HCT116 (cell line): ENCODE data around the gene OR4D1. TPM values are rescaled to one million over a fixed set of nuclear protein-coding genes. Genes with fewer than 3 reads are reported as not detected.

ENCODE experiments used
- ATAC-seq: fragments of 200-7000 bp; cut with Tn5 transposase; 2 replicates; pipeline ENCODE4 v1.9.1; 2020; ENCODE audit warnings: mild to moderate bottlenecking, moderate library complexity
- BruUV-seq: library from RNA; stranded (reverse); fragments of 400-500 nt; replicated peaks from 2 replicates; lab custom pipeline; 2021; lab: Mats Ljungman, UMichigan
- CTCF ChIA-PET: fragments of 300-600 bp; sonication (Branson Sonifier 250); formaldehyde crosslinking; loops from one replicate; lab custom pipeline; 2021; ENCODE audit warnings: antibody characterized with exemption; lab: Charles Lee
- POLR2A ChIA-PET: fragments of 300-600, 350-600 bp; sonication (Branson Sonifier 250); formaldehyde crosslinking; loops from one replicate; lab custom pipeline; 2021; ENCODE audit warnings: antibody characterized with exemption; lab: Charles Lee
- RAD21 ChIA-PET, 2 experiments: fragments of 300-600 bp; sonication (Branson Sonifier 250); formaldehyde crosslinking; loops; one replicate each; lab custom pipeline; 2023; ENCODE audit warnings: low total read pairs in 2 of 2; ENCODE audit not compliant: uncharacterized antibody in 2 of 2, unreplicated experiment in 2 of 2, low non-redundant PET in 1 of 2; lab: Charles Lee
- DNase-seq: peaks from one replicate; pipeline ENCODE4 v3.0.0-alpha.2; 2010; ENCODE audit warnings: low read depth, low spot score
- H2AFZ ChIP-seq: fragments of 200-600 bp; shearing (Covaris generic), sonication (generic); 2 replicates; pipeline ENCODE4 v1.6.1; 2017; ENCODE audit warnings: low read depth, mixed run types, mixed read lengths, antibody characterized with exemption, low read length; ENCODE audit not compliant: poor library complexity, severe bottlenecking
- H3K27ac ChIP-seq: 2 replicates; pipeline ENCODE4 v1.5.1; 2012; ENCODE audit warnings: low read depth, low read length
- H3K27me3 ChIP-seq: fragments of 200-600 bp; sonication (generic); 2 replicates; pipeline ENCODE4 v1.6.1; 2016; ENCODE audit warnings: mixed run types, low read length, mixed read lengths; ENCODE audit not compliant: insufficient read depth
- H3K36me3 ChIP-seq, 2 experiments: fragments of 200-500 bp in 1 of 2; fragments of 200-600 bp in 1 of 2; sonication (Bioruptor generic) in 1 of 2; sonication (generic) in 1 of 2; 2 replicates each; pipeline versions ENCODE4 v1.5.1 to v1.6.1; 2014 to 2016; ENCODE audit warnings: low read length in 2 of 2, inconsistent platforms in 1 of 2, mixed read lengths in 1 of 2, mixed run types in 1 of 2; ENCODE audit not compliant: insufficient read depth in 2 of 2, control insufficient read depth in 1 of 2
- H3K4me1 ChIP-seq, 2 experiments: fragments of 200-600 bp in 1 of 2; sonication (generic) in 1 of 2; 2 replicates each; pipeline versions ENCODE4 v1.5.1 to v1.6.1; 2012 to 2017; ENCODE audit warnings: low read length in 2 of 2, inconsistent platforms in 1 of 2, mild to moderate bottlenecking in 1 of 2, mixed read lengths in 1 of 2, mixed run types in 1 of 2, moderate library complexity in 1 of 2; ENCODE audit not compliant: insufficient read depth in 2 of 2, control insufficient read depth in 1 of 2
- H3K4me2 ChIP-seq: fragments of 200-600 bp; sonication (generic); 2 replicates; pipeline ENCODE4 v1.6.1; 2017; ENCODE audit warnings: mixed run types, low read length, mixed read lengths
- H3K4me3 ChIP-seq, 2 experiments: fragments of 200-600 bp in 1 of 2; sonication (generic) in 1 of 2; replicated peaks in 1 of 2; 2 replicates each; pipeline ENCODE4 v1.5.1; 2011 to 2016; ENCODE audit warnings: low read length in 2 of 2, control low read depth in 1 of 2, low read depth in 1 of 2, mild to moderate bottlenecking in 1 of 2, mixed read lengths in 1 of 2, mixed run types in 1 of 2
- H3K79me2 ChIP-seq: fragments of 200-600 bp; sonication (generic); 2 replicates; pipeline ENCODE4 v1.6.1; 2017; ENCODE audit warnings: mild to moderate bottlenecking, mixed run types, low read length, moderate library complexity, mixed read lengths; ENCODE audit not compliant: insufficient read depth
- H3K9ac ChIP-seq: fragments of 200-600 bp; sonication (generic); 2 replicates; pipeline ENCODE4 v1.6.1; 2016; ENCODE audit warnings: low read length, mixed read lengths
- H3K9me2 ChIP-seq: fragments of 200-600 bp; sonication (generic), shearing (Covaris generic); 2 replicates; pipeline ENCODE4 v1.6.1; 2017; ENCODE audit warnings: mixed run types, mild to moderate bottlenecking, moderate library complexity; ENCODE audit not compliant: insufficient read depth
- H3K9me3 ChIP-seq, 2 experiments: fragments of 200-500 bp in 1 of 2; fragments of 200-600 bp in 1 of 2; sonication (Bioruptor generic) in 1 of 2; sonication (generic) in 1 of 2; 2 replicates each; pipeline ENCODE4 v1.6.1; 2014 to 2017; ENCODE audit warnings: low read length in 2 of 2, mixed read lengths in 2 of 2, inconsistent platforms in 1 of 2, low read depth in 1 of 2, mild to moderate bottlenecking in 1 of 2, mixed run types in 1 of 2, moderate library complexity in 1 of 2; ENCODE audit not compliant: control insufficient read depth in 1 of 2, insufficient read depth in 1 of 2
- H4K20me1 ChIP-seq: fragments of 200-600 bp; sonication (generic), shearing (Covaris generic); 2 replicates; pipeline ENCODE4 v1.6.1; 2017; ENCODE audit warnings: mixed run types, mild to moderate bottlenecking, moderate library complexity; ENCODE audit not compliant: insufficient read depth
- CEBPB ChIP-seq: IDR thresholded peaks from 2 replicates; pipeline ENCODE4 v1.6.1; 2012; ENCODE audit warnings: low read depth
- EGR1 ChIP-seq: IDR thresholded peaks from 2 replicates; pipeline ENCODE4 v1.6.1; 2012; ENCODE audit warnings: low read depth
- ELF1 ChIP-seq: IDR thresholded peaks from 2 replicates; pipeline ENCODE4 v1.6.1; 2012; ENCODE audit warnings: low read depth, borderline replicate concordance
- EZH2 ChIP-seq: fragments of 200-600 bp; sonication (generic); IDR thresholded peaks from 2 replicates; pipeline ENCODE4 v1.6.1; 2017; ENCODE audit warnings: antibody characterized with exemption, mixed run types
- EZH2phosphoT487 ChIP-seq: fragments of 200-600 bp; IDR thresholded peaks from 2 replicates; pipeline ENCODE4 v1.6.1; 2018; ENCODE audit warnings: antibody characterized with exemption, borderline replicate concordance
- FOSL1 ChIP-seq: IDR thresholded peaks from 2 replicates; pipeline ENCODE4 v1.6.1; 2012; ENCODE audit warnings: low read depth
- MAX ChIP-seq: IDR thresholded peaks from 2 replicates; pipeline ENCODE4 v1.6.1; 2012
- POLR2A ChIP-seq: IDR thresholded peaks from 2 replicates; pipeline ENCODE4 v1.7.0; 2011; ENCODE audit warnings: borderline replicate concordance; ENCODE audit not compliant: insufficient read depth, insufficient read length; ENCODE audit errors: extremely low read depth
- RAD21 ChIP-seq: IDR thresholded peaks from 2 replicates; pipeline ENCODE4 v1.6.1; 2012; ENCODE audit warnings: low read depth, mild to moderate bottlenecking
- REST ChIP-seq: IDR thresholded peaks from 2 replicates; pipeline ENCODE4 v1.6.1; 2012; ENCODE audit warnings: low read depth
- TCF7L2 ChIP-seq: IDR thresholded peaks from 2 replicates; pipeline ENCODE4 v1.7.0; 2011; ENCODE audit warnings: borderline replicate concordance, inconsistent platforms; ENCODE audit not compliant: insufficient read depth, insufficient read length; ENCODE audit errors: extremely low read depth
- ZBTB33 ChIP-seq: IDR thresholded peaks from 2 replicates; pipeline ENCODE4 v1.6.1; 2011; ENCODE audit warnings: mild to moderate bottlenecking, low read length, moderate library complexity; ENCODE audit not compliant: insufficient replicate concordance; ENCODE audit errors: extremely low read depth
- ZFX ChIP-seq: fragments of 450-650 bp; IDR thresholded peaks from 2 replicates; pipeline ENCODE4 v1.6.1; 2017
- ZNF274 ChIP-seq: fragments of 200-500 bp; sonication (Bioruptor generic); IDR thresholded peaks from 2 replicates; pipeline ENCODE4 v1.6.1; 2014; ENCODE audit warnings: mild to moderate bottlenecking, low read depth, low read length, inconsistent platforms
- intact Hi-C: fragments of 100-400 bp; cut with micrococcal nuclease; formaldehyde crosslinking; loops from 2 replicates; pipeline ENCODE4 v1.10.0; 2022
- total RNA-seq: library from RNA; stranded (reverse); gene quantifications from one replicate; pipeline ENCODE4 v1.2.1, GENCODE V29; 2021; ENCODE audit not compliant: unreplicated experiment

OR4D1 gene
- total RNA-seq, 1 experiment from 2014 or later = not detected

- H3K27me3 ChIP-seq = peaks cover 11% of the 10 kb centered on the region
- no peaks in the 10 kb centered on the region for H4K20me1 ChIP-seq
- RAD21 ChIA-PET = no interaction called here
- H3K9ac ChIP-seq = no peak overlapping the region
- no peaks in the 10 kb centered on the region for H3K36me3 ChIP-seq
- TF ChIP-seq EZH2phosphoT487 (no peak), TCF7L2 (no peak), RAD21 (no peak), ELF1 (no peak), EGR1 (no peak), CEBPB (no peak), POLR2A (no peak), MAX (no peak), FOSL1 (no peak), ZNF274 (no peak), ZBTB33 (no peak), EZH2 (no peak), REST (no peak), ZFX (no peak)
- TF ChIP-seq, all 23 proteins: peak for 0
- no peaks in the 10 kb centered on the region for H3K9me2 ChIP-seq
- no peak overlapping the region for H2AFZ ChIP-seq
- H3K4me1 ChIP-seq = peaks cover 8 to 15% of the 10 kb centered on the region in 2 experiments; a peak in 3 of 4 replicates
- no peaks in the 10 kb centered on the region for H3K79me2 ChIP-seq
- no peak overlapping the region for H3K4me2 ChIP-seq
- no TSS peak for BruUV-seq
- H3K4me3 ChIP-seq = no peak overlapping the region
- H3K9me3 ChIP-seq = no peaks in the 10 kb centered on the region
- CTCF ChIA-PET = no interaction called here
- no peak for DNase-seq
- POLR2A ChIA-PET = no interaction called here
- H3K27ac ChIP-seq = no peak overlapping the region
- ATAC-seq = no peak
- intact Hi-C loops = no loop called here
These were observed 33.6 kb downstream of the OR4D1 start for GRCh38 chr17:58181796-58182195.
